ENCODE measurements around the gene NUP133.

NUP133 gene

DNA sequence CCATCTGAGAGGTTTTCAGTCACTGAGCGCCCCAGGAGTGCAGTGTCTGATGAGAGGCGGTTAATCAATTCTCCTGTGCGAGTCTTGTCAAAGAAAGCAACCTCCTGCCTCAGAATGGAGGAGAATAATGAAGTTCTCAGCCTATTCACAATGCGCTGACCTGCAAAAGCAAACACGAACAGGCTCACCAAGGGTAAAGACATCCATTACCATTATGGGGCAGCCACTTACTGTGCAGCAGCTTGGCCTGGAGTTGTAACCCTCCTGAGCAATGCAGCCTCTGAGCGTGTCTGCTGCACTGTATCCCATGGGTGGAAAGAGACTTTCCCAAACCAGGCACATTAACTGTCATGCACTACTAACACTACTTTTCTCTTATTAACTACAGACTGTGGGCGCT, 39.4 kb upstream of the NUP133 start:
- H3F3A ChIP-seq (ENCODE audit: control insufficient read depth, insufficient read depth) = no peaks in the 10 kb centered on the region
- peaks cover 31% of the 10 kb centered on the region for H3K79me2 ChIP-seq (ENCODE audit: control insufficient read depth, low read length)
- no peaks in the 10 kb centered on the region for H4K20me1 ChIP-seq (ENCODE audit: control insufficient read depth, insufficient read depth, low read depth, low read length)
- H3K9me3 ChIP-seq (ENCODE audit: control insufficient read depth, insufficient read depth, low read length) = no peaks in the 10 kb centered on the region
- no peaks in the 10 kb centered on the region for H3K27me3 ChIP-seq (ENCODE audit: control insufficient read depth, low read length)
- no peak overlapping the region for H3K4me2 ChIP-seq (ENCODE audit: low read length)
- TF ChIP-seq, protein P1, sequence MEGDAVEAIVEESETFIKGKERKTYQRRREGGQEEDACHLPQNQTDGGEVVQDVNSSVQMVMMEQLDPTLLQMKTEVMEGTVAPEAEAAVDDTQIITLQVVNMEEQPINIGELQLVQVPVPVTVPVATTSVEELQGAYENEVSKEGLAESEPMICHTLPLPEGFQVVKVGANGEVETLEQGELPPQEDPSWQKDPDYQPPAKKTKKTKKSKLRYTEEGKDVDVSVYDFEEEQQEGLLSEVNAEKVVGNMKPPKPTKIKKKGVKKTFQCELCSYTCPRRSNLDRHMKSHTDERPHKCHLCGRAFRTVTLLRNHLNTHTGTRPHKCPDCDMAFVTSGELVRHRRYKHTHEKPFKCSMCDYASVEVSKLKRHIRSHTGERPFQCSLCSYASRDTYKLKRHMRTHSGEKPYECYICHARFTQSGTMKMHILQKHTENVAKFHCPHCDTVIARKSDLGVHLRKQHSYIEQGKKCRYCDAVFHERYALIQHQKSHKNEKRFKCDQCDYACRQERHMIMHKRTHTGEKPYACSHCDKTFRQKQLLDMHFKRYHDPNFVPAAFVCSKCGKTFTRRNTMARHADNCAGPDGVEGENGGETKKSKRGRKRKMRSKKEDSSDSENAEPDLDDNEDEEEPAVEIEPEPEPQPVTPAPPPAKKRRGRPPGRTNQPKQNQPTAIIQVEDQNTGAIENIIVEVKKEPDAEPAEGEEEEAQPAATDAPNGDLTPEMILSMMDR (IDR thresholded peaks at IDR 0.05; ENCODE audit: low read depth, low read length, poor library complexity, severe bottlenecking) = no peak
- TF ChIP-seq EZH2phosphoT487 (IDR thresholded peaks at IDR 0.05; ENCODE audit: borderline replicate concordance, low read length) = no peak
- no peak overlapping the region for H3K27ac ChIP-seq (ENCODE audit: low read depth, low read length)
- no peak overlapping the region for H3K4me3 ChIP-seq (ENCODE audit: low read length)
- H3K9me2 ChIP-seq (replicated peaks; ENCODE audit: control insufficient read depth, low read length) = no peaks in the 10 kb centered on the region
- H3K4me1 ChIP-seq (ENCODE audit: control insufficient read depth, low read length) = peaks cover 4% of the 10 kb centered on the region; the same call in 1 of the 2 replicates
- peaks cover 40% of the 10 kb centered on the region for H3K36me3 ChIP-seq (ENCODE audit: control insufficient read depth, low read length)

DNA sequence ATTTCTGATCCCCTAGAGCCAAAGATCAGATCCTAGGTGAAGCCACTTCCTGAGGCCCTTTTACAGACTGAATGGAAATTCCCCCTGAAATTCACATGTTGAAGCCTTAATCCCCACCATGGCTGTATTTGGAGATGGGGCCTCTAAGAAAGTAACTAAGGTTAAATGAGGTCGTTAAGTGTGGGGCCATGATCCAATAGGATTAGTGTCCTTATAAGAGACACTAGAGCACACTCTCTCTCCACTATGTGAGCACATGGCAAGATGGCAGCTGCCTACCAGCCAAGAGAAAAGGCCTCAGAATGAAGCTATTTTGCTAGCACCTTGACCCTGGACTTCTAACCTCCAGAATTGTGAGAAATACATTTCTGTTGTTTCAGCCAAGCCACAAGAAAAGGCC, 36.4 kb upstream of the NUP133 start:
- Histone ChIP-seq H3K4me2 (ENCODE audit: low read length) (no peak overlapping the region), H3F3A (ENCODE audit: control insufficient read depth, insufficient read depth) (peaks cover 6% of the 10 kb centered on the region; the same call in 1 of the 2 replicates), H3K79me2 (ENCODE audit: control insufficient read depth, low read length) (peaks cover 6% of the 10 kb centered on the region), H3K4me1 (ENCODE audit: control insufficient read depth, low read length) (peaks cover 4% of the 10 kb centered on the region; the same call in 1 of the 2 replicates), H3K36me3 (ENCODE audit: control insufficient read depth, low read length) (peaks cover 58% of the 10 kb centered on the region), H3K9me3 (ENCODE audit: control insufficient read depth, insufficient read depth, low read length) (no peaks in the 10 kb centered on the region), H3K9me2 (replicated peaks; ENCODE audit: control insufficient read depth, low read length) (no peaks in the 10 kb centered on the region), H3K27me3 (ENCODE audit: control insufficient read depth, low read length) (no peaks in the 10 kb centered on the region), H4K20me1 (ENCODE audit: control insufficient read depth, insufficient read depth, low read depth, low read length) (no peaks in the 10 kb centered on the region), H3K4me3 (ENCODE audit: low read length) (no peak overlapping the region), H3K27ac (ENCODE audit: low read depth, low read length) (no peak overlapping the region)
- TF ChIP-seq, protein P1 (IDR thresholded peaks at IDR 0.05; ENCODE audit: low read depth, low read length, poor library complexity, severe bottlenecking) = no peak
- no peak for TF ChIP-seq EZH2phosphoT487 (IDR thresholded peaks at IDR 0.05; ENCODE audit: borderline replicate concordance, low read length)

DNA sequence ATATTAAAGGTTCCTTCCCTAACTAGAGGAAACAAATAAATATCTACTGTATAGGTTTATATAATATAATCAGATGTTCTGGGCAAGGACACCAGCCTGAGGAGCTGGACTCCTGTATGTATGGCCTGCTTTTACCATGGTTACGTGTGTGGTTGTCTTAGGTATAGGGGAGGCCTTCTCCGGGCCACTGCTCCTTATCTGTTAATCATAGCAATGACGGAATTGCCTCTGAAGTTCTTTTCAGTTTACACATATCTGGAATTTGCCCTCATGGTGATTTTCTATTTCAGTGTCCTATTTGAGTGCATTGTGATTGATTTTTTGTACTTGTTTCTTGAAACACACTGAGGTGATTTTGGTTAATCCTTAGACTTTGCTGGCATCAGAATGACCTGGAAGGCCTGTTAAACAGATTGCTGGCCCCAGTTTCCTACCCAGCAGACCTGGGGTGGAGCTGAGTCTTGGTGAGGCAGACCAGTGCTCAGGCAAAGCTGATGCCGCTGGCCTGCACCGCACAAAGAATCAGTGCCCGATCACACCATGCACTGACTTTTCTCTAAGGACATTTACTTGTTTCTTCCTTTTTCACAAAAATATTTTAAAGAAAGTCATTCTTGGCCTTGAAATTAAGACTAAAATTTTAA, 31.8 kb upstream of the NUP133 start:
- Histone ChIP-seq H3K79me2 (ENCODE audit: control insufficient read depth, low read length) (no peaks in the 10 kb centered on the region), H3K9me3 (ENCODE audit: control insufficient read depth, insufficient read depth, low read length) (no peaks in the 10 kb centered on the region), H3K36me3 (ENCODE audit: control insufficient read depth, low read length) (peaks cover 67% of the 10 kb centered on the region), H3K9me2 (replicated peaks; ENCODE audit: control insufficient read depth, low read length) (no peaks in the 10 kb centered on the region), H3K4me3 (ENCODE audit: low read length) (no peak overlapping the region), H3K4me2 (ENCODE audit: low read length) (no peak overlapping the region), H4K20me1 (ENCODE audit: control insufficient read depth, insufficient read depth, low read depth, low read length) (no peaks in the 10 kb centered on the region), H3F3A (ENCODE audit: control insufficient read depth, insufficient read depth) (peaks cover 6% of the 10 kb centered on the region; the same call in 1 of the 2 replicates), H3K4me1 (ENCODE audit: control insufficient read depth, low read length) (peaks cover 4% of the 10 kb centered on the region; the same call in 1 of the 2 replicates), H3K27ac (ENCODE audit: low read depth, low read length) (no peak overlapping the region), H3K27me3 (ENCODE audit: control insufficient read depth, low read length) (no peaks in the 10 kb centered on the region)
- TF ChIP-seq EZH2phosphoT487 (IDR thresholded peaks at IDR 0.05; ENCODE audit: borderline replicate concordance, low read length) = no peak
- TF ChIP-seq, protein P1 (IDR thresholded peaks at IDR 0.05; ENCODE audit: low read depth, low read length, poor library complexity, severe bottlenecking) = no peak

Data from DOHH2 (cell line).